ENCODE measurements around the gene R3HDM2.

DNA sequence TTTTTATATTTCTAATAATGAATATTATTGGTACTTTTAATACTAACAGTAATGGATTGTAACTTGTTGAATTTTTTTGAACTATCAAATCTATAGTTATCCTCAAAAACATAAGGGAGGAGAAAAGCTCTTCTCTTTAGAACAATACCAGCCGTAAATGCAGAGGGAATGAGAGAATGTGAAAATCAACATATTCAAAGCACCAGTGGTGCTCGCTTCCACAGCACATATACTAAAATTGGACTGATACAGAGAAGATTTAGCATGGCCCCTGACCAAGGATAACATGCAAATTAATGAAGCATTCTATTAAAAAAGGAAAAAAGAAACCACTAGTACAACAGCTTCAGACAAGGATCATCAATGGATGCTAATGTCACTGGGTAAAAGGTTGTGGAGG lies 15.8 kb downstream of the R3HDM2 start:
- TF ChIP-seq EZH2 (IDR thresholded peaks at IDR 0.05; ENCODE audit: borderline replicate concordance, insufficient read depth, low read length, poor library complexity, severe bottlenecking) (no peak), TAF1 (IDR thresholded peaks at IDR 0.05; ENCODE audit: low read depth) (no peak), RAD21 (conservative IDR thresholded peaks at IDR 0.05) (no peak), MXI1 (conservative IDR thresholded peaks at IDR 0.05; ENCODE audit: poor library complexity, severe bottlenecking) (no peak), POLR2AphosphoS5 (IDR thresholded peaks at IDR 0.05) (no peak), SMC3 (conservative IDR thresholded peaks at IDR 0.05; ENCODE audit: poor library complexity) (no peak)
- TF ChIP-seq, protein P1, sequence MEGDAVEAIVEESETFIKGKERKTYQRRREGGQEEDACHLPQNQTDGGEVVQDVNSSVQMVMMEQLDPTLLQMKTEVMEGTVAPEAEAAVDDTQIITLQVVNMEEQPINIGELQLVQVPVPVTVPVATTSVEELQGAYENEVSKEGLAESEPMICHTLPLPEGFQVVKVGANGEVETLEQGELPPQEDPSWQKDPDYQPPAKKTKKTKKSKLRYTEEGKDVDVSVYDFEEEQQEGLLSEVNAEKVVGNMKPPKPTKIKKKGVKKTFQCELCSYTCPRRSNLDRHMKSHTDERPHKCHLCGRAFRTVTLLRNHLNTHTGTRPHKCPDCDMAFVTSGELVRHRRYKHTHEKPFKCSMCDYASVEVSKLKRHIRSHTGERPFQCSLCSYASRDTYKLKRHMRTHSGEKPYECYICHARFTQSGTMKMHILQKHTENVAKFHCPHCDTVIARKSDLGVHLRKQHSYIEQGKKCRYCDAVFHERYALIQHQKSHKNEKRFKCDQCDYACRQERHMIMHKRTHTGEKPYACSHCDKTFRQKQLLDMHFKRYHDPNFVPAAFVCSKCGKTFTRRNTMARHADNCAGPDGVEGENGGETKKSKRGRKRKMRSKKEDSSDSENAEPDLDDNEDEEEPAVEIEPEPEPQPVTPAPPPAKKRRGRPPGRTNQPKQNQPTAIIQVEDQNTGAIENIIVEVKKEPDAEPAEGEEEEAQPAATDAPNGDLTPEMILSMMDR (IDR thresholded peaks at IDR 0.05; ENCODE audit: poor library complexity, severe bottlenecking), result no peak
- TF ChIP-seq, protein P2, sequence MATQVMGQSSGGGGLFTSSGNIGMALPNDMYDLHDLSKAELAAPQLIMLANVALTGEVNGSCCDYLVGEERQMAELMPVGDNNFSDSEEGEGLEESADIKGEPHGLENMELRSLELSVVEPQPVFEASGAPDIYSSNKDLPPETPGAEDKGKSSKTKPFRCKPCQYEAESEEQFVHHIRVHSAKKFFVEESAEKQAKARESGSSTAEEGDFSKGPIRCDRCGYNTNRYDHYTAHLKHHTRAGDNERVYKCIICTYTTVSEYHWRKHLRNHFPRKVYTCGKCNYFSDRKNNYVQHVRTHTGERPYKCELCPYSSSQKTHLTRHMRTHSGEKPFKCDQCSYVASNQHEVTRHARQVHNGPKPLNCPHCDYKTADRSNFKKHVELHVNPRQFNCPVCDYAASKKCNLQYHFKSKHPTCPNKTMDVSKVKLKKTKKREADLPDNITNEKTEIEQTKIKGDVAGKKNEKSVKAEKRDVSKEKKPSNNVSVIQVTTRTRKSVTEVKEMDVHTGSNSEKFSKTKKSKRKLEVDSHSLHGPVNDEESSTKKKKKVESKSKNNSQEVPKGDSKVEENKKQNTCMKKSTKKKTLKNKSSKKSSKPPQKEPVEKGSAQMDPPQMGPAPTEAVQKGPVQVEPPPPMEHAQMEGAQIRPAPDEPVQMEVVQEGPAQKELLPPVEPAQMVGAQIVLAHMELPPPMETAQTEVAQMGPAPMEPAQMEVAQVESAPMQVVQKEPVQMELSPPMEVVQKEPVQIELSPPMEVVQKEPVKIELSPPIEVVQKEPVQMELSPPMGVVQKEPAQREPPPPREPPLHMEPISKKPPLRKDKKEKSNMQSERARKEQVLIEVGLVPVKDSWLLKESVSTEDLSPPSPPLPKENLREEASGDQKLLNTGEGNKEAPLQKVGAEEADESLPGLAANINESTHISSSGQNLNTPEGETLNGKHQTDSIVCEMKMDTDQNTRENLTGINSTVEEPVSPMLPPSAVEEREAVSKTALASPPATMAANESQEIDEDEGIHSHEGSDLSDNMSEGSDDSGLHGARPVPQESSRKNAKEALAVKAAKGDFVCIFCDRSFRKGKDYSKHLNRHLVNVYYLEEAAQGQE (IDR thresholded peaks at IDR 0.05; ENCODE audit: borderline replicate concordance), result no peak

All from neural cell (in vitro differentiated cells).